T-helper 2 cell treated with Interferon-gamma antibody and Interleukin-4, amounts not matched to agents 5 μg/mL and 100 μg/mL, for 36 hours (primary cell): ENCODE results near the gene SETD2.

Experiments
- DNase-seq: peaks from one replicate; pipeline ENCODE4 v3.0.0; 2021; ENCODE audit warnings: low spot score
- H3K27ac Mint-ChIP-seq: one replicate; pipeline ENCODE4 v1.8.0; 2021; ENCODE audit warnings: mild to moderate bottlenecking, mixed read lengths
- H3K27me3 Mint-ChIP-seq: one replicate; pipeline ENCODE4 v1.8.0; 2021; ENCODE audit warnings: low read depth, mixed read lengths
- H3K36me3 Mint-ChIP-seq: one replicate; pipeline ENCODE4 v1.8.0; 2021; ENCODE audit warnings: low read depth, mixed read lengths
- H3K4me1 Mint-ChIP-seq: one replicate; pipeline ENCODE4 v1.8.0; 2021; ENCODE audit warnings: low read depth, mixed read lengths
- H3K4me3 Mint-ChIP-seq: one replicate; pipeline ENCODE4 v1.8.0; 2022; ENCODE audit warnings: mild to moderate bottlenecking, moderate library complexity, mixed read lengths
- H3K9me3 Mint-ChIP-seq: one replicate; pipeline ENCODE4 v1.8.0; 2021; ENCODE audit warnings: mixed read lengths

SETD2 gene

GRCh38 chr3:46984591-46985459, 179.1 kb downstream of the SETD2 start:
- no peak for DNase-seq
- H3K27ac Mint-ChIP-seq, result peak overlapping the region; percentile 31
- H3K4me3 Mint-ChIP-seq, result no peak overlapping the region
- no peaks in the 10 kb centered on the region for H3K9me3 Mint-ChIP-seq
- H3K36me3 Mint-ChIP-seq, result peaks cover 39% of the 10 kb centered on the region
- H3K4me1 Mint-ChIP-seq, result peaks cover 71% of the 10 kb centered on the region
- no peaks in the 10 kb centered on the region for H3K27me3 Mint-ChIP-seq

GRCh38 chr3:46982546-46982945, 181.4 kb downstream of the SETD2 start:
- peaks cover 27% of the 10 kb centered on the region for H3K36me3 Mint-ChIP-seq
- H3K9me3 Mint-ChIP-seq, result no peaks in the 10 kb centered on the region
- H3K27me3 Mint-ChIP-seq, result no peaks in the 10 kb centered on the region
- H3K4me1 Mint-ChIP-seq, result peaks cover 59% of the 10 kb centered on the region
- no peak for DNase-seq
- H3K4me3 Mint-ChIP-seq, result peak overlapping the region; percentile 18
- H3K27ac Mint-ChIP-seq, result peak overlapping the region; percentile 61

- DNase-seq, result no peak
- H3K4me3 Mint-ChIP-seq, result peak overlapping the region; percentile 89
- peak overlapping the region; percentile 71 for H3K27ac Mint-ChIP-seq
- H3K9me3 Mint-ChIP-seq, result no peaks in the 10 kb centered on the region
- H3K4me1 Mint-ChIP-seq, result peaks cover 56% of the 10 kb centered on the region
- H3K27me3 Mint-ChIP-seq, result no peaks in the 10 kb centered on the region
- peaks cover 24% of the 10 kb centered on the region for H3K36me3 Mint-ChIP-seq
These were observed 181.9 kb downstream of the SETD2 start for GRCh38 chr3:46981932-46982471.

GRCh38 chr3:46979958-46980497, 183.9 kb downstream of the SETD2 start:
- DNase-seq, result no peak
- H3K27me3 Mint-ChIP-seq, result no peaks in the 10 kb centered on the region
- H3K27ac Mint-ChIP-seq, result peak overlapping the region; percentile 73
- H3K9me3 Mint-ChIP-seq, result no peaks in the 10 kb centered on the region
- peaks cover 18% of the 10 kb centered on the region for H3K36me3 Mint-ChIP-seq
- H3K4me3 Mint-ChIP-seq, result peak overlapping the region; percentile 89
- peaks cover 43% of the 10 kb centered on the region for H3K4me1 Mint-ChIP-seq

- Mint-ChIP-seq H3K4me1 (peaks cover 43% of the 10 kb centered on the region), H3K36me3 (peaks cover 17% of the 10 kb centered on the region), H3K4me3 (peak within 1 kb of the TSS; percentile 91), H3K9me3 (no peaks in the 10 kb centered on the region), H3K27ac (peak within 1 kb of the TSS; percentile 87), H3K27me3 (no peaks in the 10 kb centered on the region)
- DNase-seq, result peak; percentile 97
These were observed 184.6 kb downstream of the SETD2 start, which contains the start of gene NBEAL2 for GRCh38 chr3:46978985-46979944. Gene NBEAL2 (plus strand): TSS chr3:46979666. CDS start chr3:46979862, 196 bp downstream.

GRCh38 chr3:46978381-46978780, 185.5 kb downstream of the SETD2 start:
- DNase-seq, result no peak
- Mint-ChIP-seq H3K27ac (peak overlapping the region; percentile 86), H3K4me1 (peaks cover 44% of the 10 kb centered on the region), H3K4me3 (peak overlapping the region; percentile 94), H3K36me3 (peaks cover 22% of the 10 kb centered on the region), H3K27me3 (no peaks in the 10 kb centered on the region), H3K9me3 (no peaks in the 10 kb centered on the region)

- H3K4me3 Mint-ChIP-seq, result peak overlapping the region; percentile 94
- peaks cover 45% of the 10 kb centered on the region for H3K4me1 Mint-ChIP-seq
- DNase-seq, result no peak
- peaks cover 23% of the 10 kb centered on the region for H3K36me3 Mint-ChIP-seq
- no peaks in the 10 kb centered on the region for H3K27me3 Mint-ChIP-seq
- peak overlapping the region; percentile 75 for H3K27ac Mint-ChIP-seq
- no peaks in the 10 kb centered on the region for H3K9me3 Mint-ChIP-seq
These were observed 186.1 kb downstream of the SETD2 start for GRCh38 chr3:46977811-46978195.

- Mint-ChIP-seq H3K36me3 (peaks cover 30% of the 10 kb centered on the region), H3K27me3 (no peaks in the 10 kb centered on the region), H3K4me1 (peaks cover 50% of the 10 kb centered on the region), H3K27ac (peak within 1 kb of the TSS; percentile 95), H3K4me3 (peak within 1 kb of the TSS; percentile 94), H3K9me3 (no peaks in the 10 kb centered on the region)
- peak; percentile 96 for DNase-seq
These were observed 187.4 kb downstream of the SETD2 start, which contains the start of gene CCDC12 for GRCh38 chr3:46976326-46977190. Gene CCDC12 (minus strand): TSS chr3:46976745. CDS start chr3:46976732, 13 bp downstream.

GRCh38 chr3:46974421-46975171, 189.3 kb downstream of the SETD2 start:
- H3K36me3 Mint-ChIP-seq, result peaks cover 38% of the 10 kb centered on the region
- H3K4me3 Mint-ChIP-seq, result peak overlapping the region; percentile 94
- H3K4me1 Mint-ChIP-seq, result peaks cover 61% of the 10 kb centered on the region
- no peaks in the 10 kb centered on the region for H3K27me3 Mint-ChIP-seq
- H3K27ac Mint-ChIP-seq, result peak overlapping the region; percentile 4
- H3K9me3 Mint-ChIP-seq, result no peaks in the 10 kb centered on the region
- no peak for DNase-seq

- DNase-seq, result no peak
- peaks cover 64% of the 10 kb centered on the region for H3K4me1 Mint-ChIP-seq
- H3K36me3 Mint-ChIP-seq, result peaks cover 50% of the 10 kb centered on the region
- H3K4me3 Mint-ChIP-seq, result peak overlapping the region; percentile 78
- H3K27me3 Mint-ChIP-seq, result no peaks in the 10 kb centered on the region
- H3K27ac Mint-ChIP-seq, result peak overlapping the region; percentile 72
- no peaks in the 10 kb centered on the region for H3K9me3 Mint-ChIP-seq
These were observed 191.5 kb downstream of the SETD2 start for GRCh38 chr3:46972396-46972795.

- Mint-ChIP-seq H3K4me1 (peaks cover 68% of the 10 kb centered on the region), H3K36me3 (peaks cover 53% of the 10 kb centered on the region), H3K4me3 (peak overlapping the region; percentile 78), H3K27ac (peak overlapping the region; percentile 86), H3K27me3 (no peaks in the 10 kb centered on the region), H3K9me3 (no peaks in the 10 kb centered on the region)
- no peak for DNase-seq
These were observed 192.2 kb downstream of the SETD2 start for GRCh38 chr3:46971742-46972141.

- peak overlapping the region; percentile 78 for H3K4me3 Mint-ChIP-seq
- no peak for DNase-seq
- no peaks in the 10 kb centered on the region for H3K9me3 Mint-ChIP-seq
- peaks cover 52% of the 10 kb centered on the region for H3K36me3 Mint-ChIP-seq
- no peaks in the 10 kb centered on the region for H3K27me3 Mint-ChIP-seq
- H3K27ac Mint-ChIP-seq, result peak overlapping the region; percentile 86
- H3K4me1 Mint-ChIP-seq, result peaks cover 71% of the 10 kb centered on the region
These were observed 192.8 kb downstream of the SETD2 start for GRCh38 chr3:46971151-46971550.
